Suprapubic skin (tissue), 4 donors: ENCODE measurements around the gene LASP1. TPM values are rescaled to one million over a fixed set of nuclear protein-coding genes. Genes with fewer than 3 reads are reported as not detected.

Experiments
- DNase-seq, 2 donors: peaks; one replicate each; pipeline ENCODE4 v3.0.0-alpha.2; 2019; ENCODE audit warnings: low spot score in 2 of 2
- H3K27ac ChIP-seq: fragments of 200-600 bp; sonication (generic); one replicate; pipeline ENCODE4 v1.5.1; 2019
- H3K27me3 ChIP-seq: fragments of 200-600 bp; sonication (generic); one replicate; pipeline ENCODE4 v1.5.1; 2019
- H3K36me3 ChIP-seq: fragments of 200-600 bp; sonication (generic); one replicate; pipeline ENCODE4 v1.5.1; 2019
- H3K4me1 ChIP-seq: fragments of 200-600 bp; sonication (generic); one replicate; pipeline ENCODE4 v1.5.1; 2019
- H3K4me3 ChIP-seq: fragments of 200-600 bp; sonication (generic); one replicate; pipeline ENCODE4 v1.5.1; 2019; ENCODE audit warnings: mild to moderate bottlenecking
- H3K9me3 ChIP-seq: fragments of 200-600 bp; sonication (generic); one replicate; pipeline ENCODE4 v1.5.1; 2019
- CTCF ChIP-seq, 2 donors: fragments of 200-600 bp in 1 of 2; fragments of 450-650 bp in 1 of 2; sonication (generic) in 1 of 2; IDR thresholded peaks; one replicate each; pipeline ENCODE4 v1.5.1; 2016 to 2019; ENCODE audit warnings: antibody characterized with exemption in 2 of 2, mild to moderate bottlenecking in 1 of 2, moderate library complexity in 1 of 2
- EP300 ChIP-seq: sonication (generic); formaldehyde crosslinking; IDR thresholded peaks from one replicate; pipeline ENCODE4 v1.6.1; 2017; ENCODE audit warnings: antibody characterized with exemption
- POLR2A ChIP-seq, 2 donors: fragments of 450-650 bp; IDR thresholded peaks; one replicate each; pipeline ENCODE4 v1.6.1; 2017; ENCODE audit warnings: antibody characterized with exemption in 2 of 2, mild to moderate bottlenecking in 2 of 2, moderate library complexity in 2 of 2
- POLR2AphosphoS5 ChIP-seq, 3 donors: sonication (generic); formaldehyde crosslinking; IDR thresholded peaks; one replicate each; pipeline ENCODE4 v1.6.1; 2017; ENCODE audit warnings: antibody characterized with exemption in 3 of 3
- WGBS: methylation state at CpG from one replicate; pipeline ENCODE4 v1.1.5; 2018; 5-methylcytosine and 5-hydroxymethylcytosine counted together
- total RNA-seq, 4 donors: library from RNA; depleted of rRNA; stranded (reverse); fragments of >200 nt; gene quantifications; one replicate each; pipeline ENCODE4 v1.1.0, GENCODE V29; 2016

Gene LASP1
- total RNA-seq, 4 donors from 2014 or later: 83.1 to 124 (median 99.6) TPM

GRCh38 chr17:38958326-38958725, 88.5 kb downstream of the LASP1 start:
- no peak overlapping the region for H3K27ac ChIP-seq
- TF ChIP-seq EP300: no peak
- no peak for TF ChIP-seq POLR2AphosphoS5 (IDR thresholded peaks at IDR 0.05)
- no peak for TF ChIP-seq CTCF (IDR thresholded peaks at IDR 0.05)
- no peak for TF ChIP-seq POLR2A (IDR thresholded peaks at IDR 0.05)
- H3K36me3 ChIP-seq: no peaks in the 10 kb centered on the region
- H3K27me3 ChIP-seq: no peaks in the 10 kb centered on the region
- H3K4me3 ChIP-seq: no peak overlapping the region
- WGBS: 4% methylated on average over 1 of the region's 1 CpG
- DNase-seq: no peak
- H3K9me3 ChIP-seq: no peaks in the 10 kb centered on the region
- no peaks in the 10 kb centered on the region for H3K4me1 ChIP-seq

- TF ChIP-seq POLR2A (IDR thresholded peaks at IDR 0.05) (no peak), POLR2AphosphoS5 (IDR thresholded peaks at IDR 0.05) (no peak), EP300 (no peak), CTCF (IDR thresholded peaks at IDR 0.05) (no peak)
- H3K4me3 ChIP-seq: no peak overlapping the region
These were observed 88.9 kb downstream of the LASP1 start for GRCh38 chr17:38958756-38959155.

GRCh38 chr17:38959508-38959907, 89.7 kb downstream of the LASP1 start:
- no peak for DNase-seq
- H3K4me1 ChIP-seq: no peaks in the 10 kb centered on the region
- H3K27me3 ChIP-seq: no peaks in the 10 kb centered on the region
- H3K9me3 ChIP-seq: no peaks in the 10 kb centered on the region
- H3K4me3 ChIP-seq: no peak overlapping the region
- H3K27ac ChIP-seq: no peak overlapping the region
- H3K36me3 ChIP-seq: no peaks in the 10 kb centered on the region
- TF ChIP-seq POLR2A (IDR thresholded peaks at IDR 0.05): no peak
- TF ChIP-seq CTCF (IDR thresholded peaks at IDR 0.05): no peak
- no peak for TF ChIP-seq POLR2AphosphoS5 (IDR thresholded peaks at IDR 0.05)
- no peak for TF ChIP-seq EP300
- 83% methylated on average over 3 of the region's 3 CpGs for WGBS

More at GRCh38 chr17:38958756-38959155, 88.9 kb downstream of the LASP1 start:
- H3K27me3 ChIP-seq: no peaks in the 10 kb centered on the region
- no peaks in the 10 kb centered on the region for H3K9me3 ChIP-seq
- no peak for DNase-seq
- no peaks in the 10 kb centered on the region for H3K4me1 ChIP-seq
- H3K36me3 ChIP-seq: no peaks in the 10 kb centered on the region
- H3K27ac ChIP-seq: no peak overlapping the region

GRCh38 chr17:38960402-38960801, 90.5 kb downstream of the LASP1 start:
- H3K4me3 ChIP-seq: no peak overlapping the region
- no peaks in the 10 kb centered on the region for H3K9me3 ChIP-seq
- H3K4me1 ChIP-seq: no peaks in the 10 kb centered on the region
- WGBS: 80% methylated on average over 5 of the region's 5 CpGs
- H3K36me3 ChIP-seq: no peaks in the 10 kb centered on the region
- H3K27me3 ChIP-seq: no peaks in the 10 kb centered on the region
- H3K27ac ChIP-seq: no peak overlapping the region
- no peak for TF ChIP-seq EP300
- no peak for TF ChIP-seq CTCF (IDR thresholded peaks at IDR 0.05)
- no peak for TF ChIP-seq POLR2AphosphoS5 (IDR thresholded peaks at IDR 0.05)
- no peak for TF ChIP-seq POLR2A (IDR thresholded peaks at IDR 0.05)
- no peak for DNase-seq

GRCh38 chr17:38961413-38961812, 91.6 kb downstream of the LASP1 start:
- WGBS: 68% methylated on average over 4 of the region's 4 CpGs
- DNase-seq: no peak
- Histone ChIP-seq H3K4me1 (no peaks in the 10 kb centered on the region), H3K4me3 (no peak overlapping the region), H3K9me3 (no peaks in the 10 kb centered on the region), H3K27ac (no peak overlapping the region), H3K36me3 (no peaks in the 10 kb centered on the region), H3K27me3 (no peaks in the 10 kb centered on the region)
- TF ChIP-seq CTCF (IDR thresholded peaks at IDR 0.05): no peak
- TF ChIP-seq POLR2AphosphoS5 (IDR thresholded peaks at IDR 0.05): no peak
- no peak for TF ChIP-seq POLR2A (IDR thresholded peaks at IDR 0.05)
- no peak for TF ChIP-seq EP300
